ENCODE results near the gene GOLGA7B. TPM values are rescaled to one million over a fixed set of nuclear protein-coding genes. Genes with fewer than 3 reads are reported as not detected.

GOLGA7B gene
- total RNA-seq, 1 experiment from 2014 or later, result not detected

- DNase-seq (ENCODE audit: unreplicated experiment), result peak; percentile 71
- no TSS peak for BruUV-seq (replicated peaks)
- no peak overlapping the region for H3K27ac Mint-ChIP-seq (ENCODE audit: low read depth, unreplicated experiment)
- no peaks in the 10 kb centered on the region for H3K36me3 Mint-ChIP-seq (ENCODE audit: insufficient read depth, unreplicated experiment)
- TF ChIP-seq CTCF (IDR thresholded peaks at IDR 0.05; ENCODE audit: unreplicated experiment), result peak; percentile 94
- ChIA-PET POLR2A (interaction anchor here (1.6 kb wide), 1 partner anchor 126 kb away, joined by 9 read pairs; no protein-coding TSS in a partner anchor), CTCF (interaction anchor here (0.5 to 12.1 kb wide), 53 partner anchors 9 to 1675 kb away, joined by 3 to 347 read pairs (median 4); no protein-coding TSS in a partner anchor)
- no peaks in the 10 kb centered on the region for H3K9me3 Mint-ChIP-seq (ENCODE audit: unreplicated experiment)
- no peak overlapping the region for H3K4me3 Mint-ChIP-seq (ENCODE audit: unreplicated experiment)
- intact Hi-C loops (cut with micrococcal nuclease), result loop anchor here (1.0 to 5.0 kb wide), 4 partner anchors 112 to 394 kb away; no protein-coding TSS in a partner anchor
- H3K27me3 Mint-ChIP-seq (ENCODE audit: insufficient read depth, unreplicated experiment), result peaks cover 51% of the 10 kb centered on the region
- no peaks in the 10 kb centered on the region for H3K4me1 Mint-ChIP-seq (ENCODE audit: insufficient read depth, unreplicated experiment)
Measured at GRCh38 chr10:97914837-97915211, 65.2 kb downstream of the GOLGA7B start.

DNA sequence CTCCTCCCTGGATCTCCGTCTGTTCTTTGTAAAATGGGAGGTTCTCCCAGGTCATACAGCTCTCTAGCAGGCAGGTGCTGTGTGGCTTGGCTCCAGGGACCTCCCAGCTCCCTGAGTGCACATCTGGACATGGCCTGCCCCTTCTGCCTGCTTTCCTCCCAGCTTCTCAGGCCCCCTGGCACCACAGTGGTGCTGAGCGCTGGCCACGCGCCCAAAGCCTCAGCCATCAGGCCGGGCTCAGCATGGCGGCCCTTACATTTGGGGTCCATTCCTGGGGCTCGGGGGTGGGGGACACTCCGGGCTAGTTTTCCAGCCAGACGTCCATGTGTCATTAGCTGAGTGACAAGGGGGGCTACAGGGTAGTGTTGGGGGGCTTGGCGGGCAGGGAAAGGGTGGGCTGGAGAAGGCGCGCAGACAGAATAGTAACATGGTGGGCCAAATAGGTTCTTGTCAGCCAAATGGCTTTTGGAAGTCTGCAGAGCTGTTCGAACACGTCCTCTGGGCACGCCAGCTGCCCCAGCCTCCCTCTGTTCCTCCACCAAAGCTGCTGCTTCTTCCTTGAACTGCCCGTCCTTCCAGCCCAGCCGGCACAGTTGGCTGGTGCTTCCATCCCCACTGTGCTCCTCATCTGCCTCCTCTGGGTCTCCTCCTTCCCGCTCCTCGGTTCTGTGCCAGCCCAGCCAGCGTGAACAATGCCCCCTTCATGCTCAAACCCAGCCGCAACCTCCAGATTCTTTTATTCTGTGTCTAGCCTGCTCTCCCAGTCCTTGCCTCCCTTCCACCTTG is 65.9 kb downstream of the GOLGA7B start:
- Mint-ChIP-seq H3K4me1 (ENCODE audit: insufficient read depth, unreplicated experiment) (no peaks in the 10 kb centered on the region), H3K36me3 (ENCODE audit: insufficient read depth, unreplicated experiment) (no peaks in the 10 kb centered on the region), H3K9me3 (ENCODE audit: unreplicated experiment) (no peaks in the 10 kb centered on the region), H3K4me3 (ENCODE audit: unreplicated experiment) (no peak overlapping the region), H3K27ac (ENCODE audit: low read depth, unreplicated experiment) (no peak overlapping the region), H3K27me3 (ENCODE audit: insufficient read depth, unreplicated experiment) (peaks cover 57% of the 10 kb centered on the region)
- BruUV-seq (replicated peaks), result no TSS peak
- intact Hi-C loops (cut with micrococcal nuclease), result loop anchor here (2.0 to 5.0 kb wide), 2 partner anchors 112 to 393 kb away; no protein-coding TSS in a partner anchor
- ChIA-PET CTCF (interaction anchor here (0.5 to 12.1 kb wide), 44 partner anchors 8 to 1676 kb away, joined by 3 to 347 read pairs (median 4); no protein-coding TSS in a partner anchor), POLR2A (interaction anchor here (1.6 kb wide), 1 partner anchor 126 kb away, joined by 9 read pairs; no protein-coding TSS in a partner anchor)
- TF ChIP-seq CTCF (IDR thresholded peaks at IDR 0.05; ENCODE audit: unreplicated experiment), result no peak
- no peak for DNase-seq (ENCODE audit: unreplicated experiment)

DNA sequence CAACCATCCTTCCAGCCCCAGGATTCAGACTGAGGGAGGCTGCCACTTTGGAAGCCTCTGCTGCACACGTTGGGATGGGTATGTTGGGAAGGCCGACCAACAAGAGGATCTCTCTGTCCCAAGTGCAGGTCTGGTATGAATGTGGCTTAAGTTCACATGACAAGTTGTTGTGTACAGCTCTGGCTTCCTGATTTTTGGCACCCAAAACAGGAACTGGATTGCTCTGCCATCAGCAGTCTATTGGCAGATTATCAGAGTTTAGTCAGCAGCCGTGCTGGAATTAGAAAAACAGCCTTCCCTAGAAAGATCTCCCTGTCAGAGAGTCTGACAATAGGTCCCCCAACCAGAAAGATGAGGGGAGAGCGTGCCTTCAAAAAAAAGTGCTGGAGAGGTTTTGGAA is 66.9 kb downstream of the GOLGA7B start:
- Mint-ChIP-seq H3K36me3 (ENCODE audit: insufficient read depth, unreplicated experiment) (no peaks in the 10 kb centered on the region), H3K9me3 (ENCODE audit: unreplicated experiment) (no peaks in the 10 kb centered on the region), H3K27me3 (ENCODE audit: insufficient read depth, unreplicated experiment) (peaks cover 64% of the 10 kb centered on the region), H3K27ac (ENCODE audit: low read depth, unreplicated experiment) (no peak overlapping the region), H3K4me3 (ENCODE audit: unreplicated experiment) (no peak overlapping the region), H3K4me1 (ENCODE audit: insufficient read depth, unreplicated experiment) (no peaks in the 10 kb centered on the region)
- TF ChIP-seq CTCF (IDR thresholded peaks at IDR 0.05; ENCODE audit: unreplicated experiment), result no peak
- DNase-seq (ENCODE audit: unreplicated experiment), result no peak
- no TSS peak for BruUV-seq (replicated peaks)
- intact Hi-C loops (cut with micrococcal nuclease), result loop anchor here (5.0 kb wide), 1 partner anchor 111 kb away; no protein-coding TSS in a partner anchor
- POLR2A ChIA-PET, result no interaction called here
- CTCF ChIA-PET, result interaction anchor here (0.7 to 12.1 kb wide), 4 partner anchors 12 to 134 kb away, joined by 6 to 347 read pairs (median 30); no protein-coding TSS in a partner anchor

DNA sequence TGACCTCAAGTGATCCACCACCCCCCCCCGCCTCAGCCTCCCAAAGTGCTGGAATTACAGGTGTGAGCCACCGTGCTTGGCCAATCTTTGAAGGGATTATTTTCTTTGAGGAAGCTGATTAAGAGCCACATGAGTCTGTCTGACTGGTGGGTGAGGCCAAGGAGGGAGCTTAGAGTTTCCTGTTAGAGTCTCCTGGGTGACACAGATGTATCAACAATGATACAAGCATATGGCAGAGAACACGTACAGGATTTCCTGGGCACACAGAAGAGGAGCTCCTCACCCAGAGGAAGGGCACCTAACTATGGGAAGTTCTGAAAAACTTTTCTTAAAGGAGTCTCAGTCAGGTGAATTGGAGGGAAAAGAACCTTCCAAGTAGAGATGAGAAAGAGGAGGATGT is 69.4 kb downstream of the GOLGA7B start:
- Mint-ChIP-seq H3K9me3 (ENCODE audit: unreplicated experiment) (no peaks in the 10 kb centered on the region), H3K27me3 (ENCODE audit: insufficient read depth, unreplicated experiment) (peaks cover 68% of the 10 kb centered on the region), H3K36me3 (ENCODE audit: insufficient read depth, unreplicated experiment) (no peaks in the 10 kb centered on the region), H3K4me1 (ENCODE audit: insufficient read depth, unreplicated experiment) (no peaks in the 10 kb centered on the region), H3K27ac (ENCODE audit: low read depth, unreplicated experiment) (no peak overlapping the region), H3K4me3 (ENCODE audit: unreplicated experiment) (no peak overlapping the region)
- no peak for TF ChIP-seq CTCF (IDR thresholded peaks at IDR 0.05; ENCODE audit: unreplicated experiment)
- ChIA-PET CTCF (interaction anchor here (0.6 to 12.1 kb wide), 6 partner anchors 9 to 390 kb away, joined by 3 to 347 read pairs (median 4); no protein-coding TSS in a partner anchor), POLR2A (no interaction called here)
- intact Hi-C loops (cut with micrococcal nuclease), result loop anchor here (5.0 kb wide), 1 partner anchor 108 kb away; no protein-coding TSS in a partner anchor
- no peak for DNase-seq (ENCODE audit: unreplicated experiment)
- BruUV-seq (replicated peaks), result no TSS peak
